ENCODE data around the gene AKT1.

AKT1 gene

GRCh38 chr14:104773505-104774452, 21.8 kb downstream of the AKT1 start:
- H3K4me3 ChIP-seq (ENCODE audit: low read depth, low read length), result no peak overlapping the region
- TF ChIP-seq, protein P1, sequence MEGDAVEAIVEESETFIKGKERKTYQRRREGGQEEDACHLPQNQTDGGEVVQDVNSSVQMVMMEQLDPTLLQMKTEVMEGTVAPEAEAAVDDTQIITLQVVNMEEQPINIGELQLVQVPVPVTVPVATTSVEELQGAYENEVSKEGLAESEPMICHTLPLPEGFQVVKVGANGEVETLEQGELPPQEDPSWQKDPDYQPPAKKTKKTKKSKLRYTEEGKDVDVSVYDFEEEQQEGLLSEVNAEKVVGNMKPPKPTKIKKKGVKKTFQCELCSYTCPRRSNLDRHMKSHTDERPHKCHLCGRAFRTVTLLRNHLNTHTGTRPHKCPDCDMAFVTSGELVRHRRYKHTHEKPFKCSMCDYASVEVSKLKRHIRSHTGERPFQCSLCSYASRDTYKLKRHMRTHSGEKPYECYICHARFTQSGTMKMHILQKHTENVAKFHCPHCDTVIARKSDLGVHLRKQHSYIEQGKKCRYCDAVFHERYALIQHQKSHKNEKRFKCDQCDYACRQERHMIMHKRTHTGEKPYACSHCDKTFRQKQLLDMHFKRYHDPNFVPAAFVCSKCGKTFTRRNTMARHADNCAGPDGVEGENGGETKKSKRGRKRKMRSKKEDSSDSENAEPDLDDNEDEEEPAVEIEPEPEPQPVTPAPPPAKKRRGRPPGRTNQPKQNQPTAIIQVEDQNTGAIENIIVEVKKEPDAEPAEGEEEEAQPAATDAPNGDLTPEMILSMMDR (IDR thresholded peaks at IDR 0.05; ENCODE audit: insufficient read depth, low read length, missing control alignments), result peak; percentile 4
- CTCF ChIA-PET, result interaction anchor here (2.1 kb wide), 1 partner anchor 52 kb away, joined by 6 read pairs; no protein-coding TSS in a partner anchor
- DNase-seq (ENCODE audit: low read depth, low spot score), result no peak
- POLR2A ChIA-PET, result no interaction called here

DNA sequence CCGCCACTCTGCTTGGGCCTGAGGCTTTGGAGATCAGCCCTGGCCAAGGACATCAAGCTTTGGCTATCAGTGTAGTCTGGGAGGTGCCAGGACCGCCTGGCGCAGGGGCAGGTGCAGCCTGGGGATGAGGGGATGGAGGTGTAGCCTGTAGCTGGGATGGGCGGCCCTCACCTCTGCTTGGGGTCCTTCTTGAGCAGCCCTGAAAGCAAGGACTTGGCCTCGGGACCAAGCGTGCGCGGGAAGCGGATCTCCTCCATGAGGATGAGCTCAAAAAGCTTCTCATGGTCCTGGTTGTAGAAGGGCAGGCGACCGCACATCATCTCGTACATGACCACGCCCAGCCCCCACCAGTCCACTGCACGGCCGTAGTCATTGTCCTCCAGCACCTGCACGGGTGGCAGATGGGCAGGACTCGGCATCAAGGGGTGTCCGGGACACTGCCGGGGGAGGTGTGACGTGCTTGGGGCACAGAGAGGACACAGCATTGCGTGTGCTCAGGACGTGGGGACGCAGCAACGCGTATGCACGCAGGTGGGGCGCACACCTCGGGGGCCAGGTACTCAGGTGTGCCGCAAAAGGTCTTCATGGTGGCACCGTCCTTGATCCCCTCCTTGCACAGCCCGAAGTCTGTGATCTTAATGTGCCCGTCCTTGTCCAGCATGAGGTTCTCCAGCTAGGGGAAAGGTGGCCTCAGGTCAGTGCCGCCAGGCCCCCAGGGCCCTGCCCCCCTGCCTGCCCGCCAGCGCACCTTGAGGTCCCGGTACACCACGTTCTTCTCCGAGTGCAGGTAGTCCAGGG, 22.6 kb downstream of the AKT1 start:
- TF ChIP-seq, protein P1 (IDR thresholded peaks at IDR 0.05; ENCODE audit: insufficient read depth, low read length, missing control alignments), result no peak
- ChIA-PET POLR2A (no interaction called here), CTCF (interaction anchor here (1.0 to 3.1 kb wide), 2 partner anchors 14 to 53 kb away, joined by 4 to 15 read pairs; no protein-coding TSS in a partner anchor)
- DNase-seq (ENCODE audit: low read depth, low spot score), result no peak
- H3K4me3 ChIP-seq (ENCODE audit: low read depth, low read length), result no peak overlapping the region

DNA sequence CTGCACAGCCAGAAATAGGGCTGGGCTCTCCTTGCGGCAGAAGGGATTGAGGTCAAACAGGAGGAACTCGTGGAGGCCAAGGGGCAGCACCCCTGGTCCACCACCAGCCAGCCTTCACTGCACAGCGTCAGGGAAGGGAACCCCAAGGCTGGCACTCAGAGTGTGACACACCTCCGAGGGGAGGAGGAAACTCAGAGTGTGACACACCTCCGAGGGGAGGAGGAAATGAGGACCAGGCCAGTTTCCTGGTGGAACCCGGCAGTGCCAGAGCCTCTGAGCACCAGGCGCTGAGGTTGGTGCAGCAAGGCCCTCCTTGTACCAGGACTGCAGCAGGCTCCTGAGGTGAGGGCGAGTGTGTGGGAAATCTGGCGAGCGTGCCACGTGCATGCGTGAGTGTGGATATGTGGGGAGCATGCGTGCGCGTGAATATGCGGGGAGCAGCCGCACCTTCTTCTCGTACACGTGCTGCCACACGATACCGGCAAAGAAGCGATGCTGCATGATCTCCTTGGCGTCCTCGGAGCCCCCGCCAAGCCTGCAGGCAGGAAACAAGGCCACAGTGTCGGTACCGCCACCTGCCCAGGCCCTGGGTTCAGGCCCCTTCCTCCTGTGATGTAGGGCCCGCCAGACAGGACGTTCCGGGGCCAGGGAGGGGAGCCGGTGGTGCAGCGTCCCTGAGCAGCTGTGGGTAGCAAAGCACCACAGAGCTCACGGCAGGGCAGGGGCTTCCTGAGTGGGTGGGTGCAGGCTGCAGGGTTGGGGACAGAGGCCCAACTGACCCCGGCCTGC, 23.4 kb downstream of the AKT1 start:
- no peak overlapping the region for H3K4me3 ChIP-seq (ENCODE audit: low read depth, low read length)
- TF ChIP-seq, protein P1 (IDR thresholded peaks at IDR 0.05; ENCODE audit: insufficient read depth, low read length, missing control alignments), result no peak
- no peak for DNase-seq (ENCODE audit: low read depth, low spot score)
- CTCF ChIA-PET, result interaction anchor here (1.0 to 9.5 kb wide), 7 partner anchors 8 to 55 kb away, joined by 3 to 166 read pairs (median 15); partner anchors contain the start of gene AKT1
- POLR2A ChIA-PET, result no interaction called here

DNA sequence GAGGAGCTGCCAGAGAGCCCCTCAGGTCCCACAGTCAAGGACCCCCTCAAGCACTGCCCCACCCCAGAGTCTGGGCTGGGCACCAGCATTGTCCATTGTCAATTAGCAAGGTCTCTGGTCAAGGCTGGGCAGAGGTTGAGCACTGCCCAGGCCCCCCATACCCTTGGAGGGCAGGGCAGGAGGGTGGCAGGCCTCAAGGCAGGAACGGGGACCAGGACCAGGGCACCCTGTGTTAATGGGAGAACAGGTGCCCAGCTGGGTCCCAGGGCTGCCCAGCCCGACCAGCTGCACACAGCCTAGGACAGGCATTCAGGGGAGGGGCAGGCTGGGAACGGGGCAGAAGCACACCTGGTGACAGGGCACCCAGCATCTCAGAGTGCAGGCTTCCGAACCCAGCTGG, 24.2 kb downstream of the AKT1 start:
- CTCF ChIA-PET, result interaction anchor here (0.9 to 9.5 kb wide), 8 partner anchors 9 to 56 kb away, joined by 3 to 166 read pairs (median 10); partner anchors contain the start of gene AKT1
- DNase-seq (ENCODE audit: low read depth, low spot score), result no peak
- H3K4me3 ChIP-seq (ENCODE audit: low read depth, low read length), result no peak overlapping the region
- TF ChIP-seq, protein P1 (IDR thresholded peaks at IDR 0.05; ENCODE audit: insufficient read depth, low read length, missing control alignments), result no peak
- POLR2A ChIA-PET, result interaction anchor here (1.6 kb wide), 1 partner anchor 18 kb away, joined by 5 read pairs; the partner anchor contains the start of gene SIVA1

DNA sequence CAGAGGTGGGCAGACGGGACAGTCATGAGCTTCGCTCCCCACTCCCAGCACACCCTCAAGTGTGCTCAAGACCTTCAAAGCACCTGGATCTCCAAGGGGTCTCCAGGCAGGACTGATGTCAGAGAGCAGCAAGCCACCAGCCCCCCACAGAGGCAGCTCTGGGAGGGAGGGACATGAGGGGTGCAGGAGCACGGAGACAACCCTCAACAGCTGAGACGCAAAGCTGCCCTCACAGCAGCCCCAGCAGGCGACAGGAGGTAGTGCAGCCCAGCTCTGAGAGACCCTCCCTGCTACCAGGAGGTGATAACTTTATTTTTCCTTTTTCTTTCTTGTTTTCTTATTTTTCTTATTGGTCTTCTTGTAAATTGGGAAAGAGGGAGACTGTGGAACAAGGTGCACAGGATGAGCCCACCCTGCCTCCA, 24.7 kb downstream of the AKT1 start:
- TF ChIP-seq, protein P1 (IDR thresholded peaks at IDR 0.05; ENCODE audit: insufficient read depth, low read length, missing control alignments), result peak; percentile 58
- H3K4me3 ChIP-seq (ENCODE audit: low read depth, low read length), result no peak overlapping the region
- ChIA-PET POLR2A (interaction anchor here (1.6 kb wide), 1 partner anchor 18 kb away, joined by 5 read pairs; the partner anchor contains the start of gene SIVA1), CTCF (interaction anchor here (0.7 to 9.5 kb wide), 13 partner anchors 9 to 131 kb away, joined by 3 to 166 read pairs (median 3); partner anchors contain the start of gene AKT1)
- DNase-seq (ENCODE audit: low read depth, low spot score), result no peak

All from AG04449 (cell line).